ENCODE measurements around the gene BGLAP.

BGLAP gene

GRCh38 chr1:156220226-156220625 lies 21.8 kb upstream of the BGLAP start:
- TF ChIP-seq OSR1 (CRISPR knock-in tag; IDR thresholded peaks at IDR 0.05): no peak
- TF ChIP-seq CSRNP3 (CRISPR knock-in tag; IDR thresholded peaks at IDR 0.05): no peak
- TF ChIP-seq ESRRG (CRISPR knock-in tag; IDR thresholded peaks at IDR 0.05): no peak
- no peak for TF ChIP-seq ZFP30 (CRISPR knock-in tag; IDR thresholded peaks at IDR 0.05)
- ATAC-seq: no peak

- no peak for ATAC-seq
- no peak for TF ChIP-seq ISL1 (CRISPR knock-in tag; IDR thresholded peaks at IDR 0.05)
- TF ChIP-seq PPARA (CRISPR knock-in tag; IDR thresholded peaks at IDR 0.05; ENCODE audit: borderline replicate concordance): no peak
- TF ChIP-seq GLIS3 (CRISPR knock-in tag; IDR thresholded peaks at IDR 0.05): no peak
- no peak for TF ChIP-seq ZFP3 (CRISPR knock-in tag; IDR thresholded peaks at IDR 0.05)
- no peak for TF ChIP-seq BACH2 (CRISPR knock-in tag; IDR thresholded peaks at IDR 0.05; ENCODE audit: borderline replicate concordance)
- no peak for TF ChIP-seq ZNF565 (CRISPR knock-in tag; conservative IDR thresholded peaks at IDR 0.05; ENCODE audit: low read depth)
- TF ChIP-seq ARNTL (CRISPR knock-in tag; IDR thresholded peaks at IDR 0.05; ENCODE audit: borderline replicate concordance, low read depth): no peak
- TF ChIP-seq PATZ1 (CRISPR knock-in tag; IDR thresholded peaks at IDR 0.05; ENCODE audit: borderline replicate concordance): no peak
- TF ChIP-seq ZFP30 (CRISPR knock-in tag; IDR thresholded peaks at IDR 0.05): no peak
- no peak for TF ChIP-seq OSR1 (CRISPR knock-in tag; IDR thresholded peaks at IDR 0.05)
- TF ChIP-seq ZNF70 (CRISPR knock-in tag; IDR thresholded peaks at IDR 0.05): no peak
- no peak for TF ChIP-seq SNAI2 (CRISPR knock-in tag; IDR thresholded peaks at IDR 0.05)
- no peak for TF ChIP-seq ZNF8 (CRISPR knock-in tag; IDR thresholded peaks at IDR 0.05)
- TF ChIP-seq TCF4 (CRISPR knock-in tag; IDR thresholded peaks at IDR 0.05; ENCODE audit: borderline replicate concordance): no peak
- no peak for TF ChIP-seq CREB5 (CRISPR knock-in tag; IDR thresholded peaks at IDR 0.05; ENCODE audit: low read depth)
- no peak for TF ChIP-seq CSRNP3 (CRISPR knock-in tag; IDR thresholded peaks at IDR 0.05)
- no peak for TF ChIP-seq ZC3H10 (CRISPR knock-in tag; IDR thresholded peaks at IDR 0.05)
- TF ChIP-seq POU6F1 (CRISPR knock-in tag; IDR thresholded peaks at IDR 0.05; ENCODE audit: borderline replicate concordance, low read depth): no peak
Observed at GRCh38 chr1:156221986-156222692, 19.8 kb upstream of the BGLAP start.

GRCh38 chr1:156225677-156226014 lies 16.3 kb upstream of the BGLAP start:
- no peak for ATAC-seq
- no peak for TF ChIP-seq TSHZ2 (CRISPR knock-in tag; IDR thresholded peaks at IDR 0.05)

Data from SK-N-SH treated with all-trans-retinoic acid at 6 μM for 48 hours (cell line).